NCI-H526 (cell line): ENCODE results near the gene SLC28A3.
"Not testable (repeated sequence)": the region's sequence is repeated elsewhere in the genome, so short reads cannot be mapped to it uniquely, and the experiment has no call there.

Experiments used
- DNase-seq, 2 experiments: peaks; one replicate each; lab custom pipeline; 2025; lab: John Stamatoyannopoulos, UW

The SLC28A3 gene

GRCh38 chr9:84340535-84340934 is at the start of gene SLC28A3:
SLC28A3 (minus strand) TSS chr9:84340758; CDS start chr9:84340633, 125 bp downstream.
- no peak for DNase-seq

- not testable (repeated sequence) for DNase-seq
These were observed 49.7 kb upstream of the SLC28A3 start for GRCh38 chr9:84390254-84390653.

GRCh38 chr9:84387821-84388220 is 47.3 kb upstream of the SLC28A3 start:
- DNase-seq: no peak

GRCh38 chr9:84386753-84387152 is 46.2 kb upstream of the SLC28A3 start:
- DNase-seq: no peak

GRCh38 chr9:84385386-84386040 is 45.0 kb upstream of the SLC28A3 start:
- no peak for DNase-seq

GRCh38 chr9:84384617-84385016 is 44.1 kb upstream of the SLC28A3 start:
- DNase-seq: no peak

DNA sequence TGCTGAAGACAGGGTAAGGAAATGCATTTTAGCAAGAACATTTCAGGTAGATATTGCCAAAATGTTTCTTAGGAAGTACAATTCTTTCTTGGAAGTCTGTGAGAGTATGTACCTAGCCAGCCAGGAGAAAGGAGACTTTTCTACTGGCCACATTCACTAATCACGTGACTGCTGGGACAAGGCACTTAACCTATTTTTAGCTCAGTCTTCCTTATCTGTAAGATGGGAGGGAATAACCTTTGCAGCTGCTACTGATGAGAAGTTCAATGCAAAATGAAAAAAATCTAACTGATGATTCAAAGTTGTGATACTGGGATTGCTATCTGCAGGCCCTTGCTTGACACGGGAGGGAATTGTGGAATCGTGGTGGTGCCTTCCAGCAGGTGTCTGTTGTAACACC is 42.6 kb upstream of the SLC28A3 start:
- no peak for DNase-seq

DNA sequence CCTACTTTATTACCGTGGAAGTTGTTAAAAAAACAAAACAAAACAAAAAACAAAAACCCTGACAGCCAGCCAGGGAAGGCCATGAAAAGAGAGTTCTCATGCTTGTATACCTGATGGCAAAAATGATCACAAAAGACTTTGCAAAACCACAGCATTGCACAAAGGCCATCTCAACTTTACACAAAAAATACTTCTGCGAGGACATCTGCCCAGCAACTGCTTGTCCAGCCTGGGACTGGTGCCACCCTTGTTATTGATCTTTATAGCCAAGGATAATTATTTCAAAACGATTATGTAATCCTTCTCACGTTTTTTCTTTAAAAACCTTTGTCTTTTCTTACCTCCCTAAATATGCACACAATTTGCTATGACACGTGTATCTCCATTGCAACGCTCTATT is 42.2 kb upstream of the SLC28A3 start:
- DNase-seq: no peak

GRCh38 chr9:84381508-84381907 is 41.0 kb upstream of the SLC28A3 start:
- no peak for DNase-seq

- DNase-seq: no peak
These were observed 39.2 kb upstream of the SLC28A3 start for GRCh38 chr9:84379740-84380139.

DNA sequence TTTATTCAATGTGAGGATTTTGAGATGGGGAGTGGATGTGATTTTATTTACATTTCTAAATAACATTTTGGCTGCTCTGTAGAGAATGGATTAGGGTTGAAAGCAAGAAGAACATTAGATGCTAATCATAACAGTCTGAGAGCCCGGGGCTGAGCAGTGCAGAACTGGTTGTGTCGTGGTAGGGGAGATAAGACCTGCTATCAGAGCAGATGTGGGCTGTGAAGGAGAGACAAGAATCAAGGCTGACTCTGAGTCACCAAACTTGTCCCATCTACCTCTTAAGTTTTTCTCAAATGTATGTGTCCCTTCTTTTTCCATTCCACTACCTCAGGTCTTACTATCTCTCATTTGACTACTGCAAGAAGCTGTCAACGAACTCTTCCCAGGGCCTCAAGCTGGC is 35.4 kb upstream of the SLC28A3 start:
- DNase-seq: no peak

GRCh38 chr9:84374516-84374915 is 34.0 kb upstream of the SLC28A3 start:
- no peak for DNase-seq

DNA sequence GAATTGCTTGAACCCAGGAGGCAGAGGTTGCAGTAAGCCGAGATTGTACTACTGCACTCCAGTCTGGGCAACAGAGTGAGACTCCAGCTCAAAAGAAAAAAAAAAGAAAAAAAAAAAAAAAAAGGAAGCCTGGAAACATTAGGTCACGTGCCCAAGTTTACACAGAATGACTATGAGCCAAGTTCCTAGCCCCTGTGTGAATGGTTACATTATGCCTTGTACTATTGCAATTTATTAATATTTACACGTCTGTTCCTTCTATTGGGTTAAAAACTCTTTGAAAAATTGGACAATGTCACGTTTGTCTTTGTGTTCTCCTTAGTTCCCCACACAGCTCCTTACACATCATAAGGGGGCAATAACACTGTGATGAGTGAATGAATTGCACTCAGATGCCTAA is 33.5 kb upstream of the SLC28A3 start:
- DNase-seq: no peak

DNA sequence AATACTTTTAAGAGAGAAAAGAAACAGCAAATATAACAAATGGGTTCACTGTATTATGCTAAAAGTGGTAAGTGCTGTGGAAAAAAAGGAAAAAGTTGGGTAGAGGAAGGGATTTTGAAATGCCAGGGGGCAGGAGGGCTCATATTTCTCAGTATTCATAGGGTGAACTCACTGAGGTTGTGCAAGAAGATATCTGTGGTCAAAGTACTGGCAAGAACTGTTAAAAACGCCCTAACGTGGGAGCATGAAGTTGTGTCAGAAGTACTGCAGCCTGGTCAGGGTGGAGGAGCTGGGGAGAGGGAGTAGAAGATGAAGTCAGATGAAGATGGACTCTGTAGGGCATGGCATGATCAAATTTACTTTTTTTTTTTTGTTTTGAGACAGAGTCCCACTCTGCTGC is 31.2 kb upstream of the SLC28A3 start:
- DNase-seq: no peak

DNA sequence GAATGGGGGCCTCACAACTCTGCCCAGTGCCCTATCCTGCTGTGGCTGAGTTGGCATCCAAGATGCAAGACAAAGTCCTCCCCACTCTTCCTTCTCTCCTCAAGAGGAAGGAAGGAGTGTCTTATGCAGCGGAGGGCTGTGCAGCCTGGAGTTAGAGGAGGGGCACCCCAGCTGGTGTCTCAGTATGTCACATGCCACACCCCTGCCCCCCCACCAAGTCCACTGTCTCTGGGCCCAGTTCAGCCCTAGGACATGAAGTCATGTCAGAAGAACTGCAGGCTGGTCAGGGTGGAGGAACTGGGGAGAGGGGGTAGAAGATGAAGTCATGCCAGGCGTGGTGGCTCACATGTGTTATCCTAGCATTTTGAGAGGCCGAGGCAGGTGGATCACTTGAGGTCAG is 28.0 kb upstream of the SLC28A3 start:
- no peak for DNase-seq

GRCh38 chr9:84367726-84368125 is 27.2 kb upstream of the SLC28A3 start:
- DNase-seq: not testable (repeated sequence)

DNA sequence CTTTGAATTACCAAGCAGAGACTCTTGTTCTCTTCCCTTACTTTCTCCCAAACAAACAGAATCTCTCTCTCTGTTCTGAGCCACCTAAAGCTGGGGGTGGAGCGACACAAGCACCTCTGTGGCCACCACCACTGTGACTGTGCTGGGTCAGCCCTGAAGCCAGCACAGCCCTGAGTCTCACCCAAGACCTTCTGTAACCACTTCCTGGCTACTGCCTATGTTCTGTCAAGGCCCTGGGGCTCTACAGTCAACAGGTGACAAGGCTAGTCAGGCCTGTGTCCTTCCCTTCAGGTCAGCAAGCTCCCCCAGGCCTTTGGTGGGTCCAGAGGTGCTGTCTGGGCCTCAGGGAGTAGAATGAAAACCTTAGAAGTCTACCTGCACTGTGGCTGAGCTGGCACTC is 26.1 kb upstream of the SLC28A3 start:
- DNase-seq: no peak

GRCh38 chr9:84364894-84365490 is 24.4 kb upstream of the SLC28A3 start:
- not testable (repeated sequence) for DNase-seq

DNA sequence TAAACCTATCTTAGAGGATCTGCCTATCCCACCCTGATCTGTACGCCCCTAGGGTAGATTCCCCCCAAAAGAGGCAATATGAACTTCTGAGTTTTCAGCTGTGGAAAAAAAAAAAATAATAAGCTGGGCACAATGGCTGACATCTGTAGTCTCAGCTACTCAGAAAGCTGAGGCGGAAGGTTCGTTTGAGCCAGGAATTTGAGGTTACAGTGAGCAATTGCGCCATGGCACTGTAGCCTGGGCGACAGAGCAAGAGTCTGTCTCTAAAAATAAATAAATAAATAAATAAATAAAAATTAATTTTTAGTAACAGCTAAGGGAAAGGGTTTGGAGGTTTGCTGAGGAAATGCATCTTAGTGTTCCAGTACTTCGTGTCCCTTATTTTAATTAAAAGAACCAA is 21.1 kb upstream of the SLC28A3 start:
- no peak for DNase-seq

- DNase-seq: no peak
These were observed 16.7 kb upstream of the SLC28A3 start for GRCh38 chr9:84357275-84357674.

DNA sequence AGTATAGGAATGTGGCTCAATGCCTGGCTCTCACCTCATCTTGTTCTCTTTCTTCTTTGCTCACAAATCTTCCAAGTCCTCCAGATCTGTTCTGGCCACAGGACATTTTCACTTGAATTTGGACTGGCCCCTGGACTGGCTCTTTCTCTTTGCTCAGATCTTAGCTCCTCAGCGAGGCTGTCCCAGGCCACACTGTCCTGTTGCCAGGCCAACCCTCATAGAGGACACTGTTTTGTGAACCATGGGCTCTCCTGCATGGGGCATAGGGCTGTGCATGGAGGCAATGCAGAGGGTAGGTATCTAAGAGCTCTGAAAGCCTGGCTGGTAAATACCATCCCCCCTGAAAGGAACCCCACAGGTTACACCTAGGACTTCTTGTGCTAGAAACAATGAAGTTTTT is 13.5 kb upstream of the SLC28A3 start:
- DNase-seq: no peak

DNA sequence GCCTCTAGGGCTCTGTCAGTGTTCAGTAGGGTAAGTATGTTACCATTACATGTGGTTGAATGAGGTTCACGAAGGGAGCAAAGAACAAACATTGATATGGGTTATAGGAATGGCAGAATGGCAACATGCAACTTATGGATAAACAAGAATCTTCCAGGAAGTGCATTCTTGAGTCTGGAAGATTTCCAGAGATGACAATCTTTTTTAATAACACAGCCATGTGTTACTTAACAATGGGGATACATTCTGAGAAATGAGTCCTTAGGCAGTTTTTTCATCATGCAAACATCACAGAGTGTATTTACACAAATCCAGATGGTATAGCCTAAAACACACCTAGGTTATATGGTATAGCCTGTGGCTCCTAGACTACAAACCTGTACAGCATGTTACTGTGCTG is 9.1 kb upstream of the SLC28A3 start:
- no peak for DNase-seq

DNA sequence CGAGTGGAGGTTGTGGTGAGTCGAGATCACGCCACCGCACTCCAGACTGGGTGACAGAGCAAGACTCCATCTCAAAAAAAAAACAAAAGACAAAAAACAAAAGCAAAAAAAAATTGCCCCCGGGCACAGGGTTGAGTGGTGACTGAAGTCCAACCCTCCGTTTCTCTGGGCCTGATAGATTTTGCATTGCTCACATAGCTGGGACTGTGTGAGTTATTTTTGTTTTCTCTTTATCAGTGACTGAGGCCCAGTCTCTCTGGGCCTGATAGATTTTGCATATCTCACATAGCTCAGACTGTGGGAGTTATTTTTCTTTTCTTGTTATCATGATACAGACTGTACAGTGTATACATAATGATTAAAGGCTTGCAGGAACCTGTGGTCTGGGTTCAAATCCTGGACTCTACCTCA is 2.6 kb upstream of the SLC28A3 start:
- DNase-seq: peak in 1 of 2 experiments; percentile 1

GRCh38 chr9:84339962-84340361 is 596 bp downstream of the SLC28A3 start:
- peak; percentile 8 to 63 for DNase-seq
